GM18868 (cell line): Measurements from ENCODE around the gene SDHA.
"Not testable (repeated sequence)": the region's sequence is repeated elsewhere in the genome, so short reads cannot be mapped to it uniquely, and the experiment has no call there.

Experiments used
- ATAC-seq: cut with Tn5 transposase; IDR thresholded peaks from one replicate; pipeline ENCODE4 v1.9.1; 2021; ENCODE audit warnings: mild to moderate bottlenecking, moderate library complexity; ENCODE audit not compliant: unreplicated experiment

The SDHA gene

GRCh38 chr5:196350-196749 is 21.8 kb upstream of the SDHA start:
- no peak for ATAC-seq

- ATAC-seq, result not testable (repeated sequence)
Observed at GRCh38 chr5:197031-197430, 21.1 kb upstream of the SDHA start.

GRCh38 chr5:197892-198489 is 20.1 kb upstream of the SDHA start:
- ATAC-seq, result no peak

GRCh38 chr5:198516-199196 is 19.5 kb upstream of the SDHA start:
- ATAC-seq, result no peak

- no peak for ATAC-seq
Observed at GRCh38 chr5:199197-199949, 18.7 kb upstream of the SDHA start.

GRCh38 chr5:199950-200645 is 18.0 kb upstream of the SDHA start:
- no peak for ATAC-seq

GRCh38 chr5:200985-201384 is 17.1 kb upstream of the SDHA start:
- no peak for ATAC-seq

- ATAC-seq, result no peak
Observed at GRCh38 chr5:201672-202071, 16.4 kb upstream of the SDHA start.

- no peak for ATAC-seq
Observed at GRCh38 chr5:203246-203930, 14.7 kb upstream of the SDHA start.

GRCh38 chr5:204001-204400 is 14.1 kb upstream of the SDHA start:
- ATAC-seq, result no peak

GRCh38 chr5:204462-204861 is 13.7 kb upstream of the SDHA start:
- ATAC-seq, result no peak

GRCh38 chr5:204966-205670 is 13.0 kb upstream of the SDHA start:
- no peak for ATAC-seq

- ATAC-seq, result no peak
Observed at GRCh38 chr5:206406-206805, 11.7 kb upstream of the SDHA start.

- ATAC-seq, result no peak
Observed at GRCh38 chr5:206927-207536, 11.1 kb upstream of the SDHA start.

- no peak for ATAC-seq
Observed at GRCh38 chr5:207599-207998, 10.5 kb upstream of the SDHA start.

- no peak for ATAC-seq
Observed at GRCh38 chr5:208449-209114, 9.5 kb upstream of the SDHA start.

GRCh38 chr5:213803-214395 is 4.2 kb upstream of the SDHA start:
- ATAC-seq, result no peak

- not testable (repeated sequence) for ATAC-seq
Observed at GRCh38 chr5:215256-215655, 2.9 kb upstream of the SDHA start.

GRCh38 chr5:216076-216475 is 2.0 kb upstream of the SDHA start:
- ATAC-seq, result not testable (repeated sequence)
